KBM-7 (cell line): Measurements from ENCODE around the gene C1orf52.

Experiments
- DNase-seq: peaks from one replicate; pipeline ENCODE4 v3.0.0-alpha.2; 2015
- in situ Hi-C: fragments of 300-500 bp; cut with MboI; formaldehyde crosslinking; loops from 2 replicates; pipeline ENCODE4 v1.14.3; 2020; ENCODE audit warnings: low sequenced_read_pairs, low pct_unique_long_range_greater_than_20kb, mixed read lengths

C1orf52 gene

DNA sequence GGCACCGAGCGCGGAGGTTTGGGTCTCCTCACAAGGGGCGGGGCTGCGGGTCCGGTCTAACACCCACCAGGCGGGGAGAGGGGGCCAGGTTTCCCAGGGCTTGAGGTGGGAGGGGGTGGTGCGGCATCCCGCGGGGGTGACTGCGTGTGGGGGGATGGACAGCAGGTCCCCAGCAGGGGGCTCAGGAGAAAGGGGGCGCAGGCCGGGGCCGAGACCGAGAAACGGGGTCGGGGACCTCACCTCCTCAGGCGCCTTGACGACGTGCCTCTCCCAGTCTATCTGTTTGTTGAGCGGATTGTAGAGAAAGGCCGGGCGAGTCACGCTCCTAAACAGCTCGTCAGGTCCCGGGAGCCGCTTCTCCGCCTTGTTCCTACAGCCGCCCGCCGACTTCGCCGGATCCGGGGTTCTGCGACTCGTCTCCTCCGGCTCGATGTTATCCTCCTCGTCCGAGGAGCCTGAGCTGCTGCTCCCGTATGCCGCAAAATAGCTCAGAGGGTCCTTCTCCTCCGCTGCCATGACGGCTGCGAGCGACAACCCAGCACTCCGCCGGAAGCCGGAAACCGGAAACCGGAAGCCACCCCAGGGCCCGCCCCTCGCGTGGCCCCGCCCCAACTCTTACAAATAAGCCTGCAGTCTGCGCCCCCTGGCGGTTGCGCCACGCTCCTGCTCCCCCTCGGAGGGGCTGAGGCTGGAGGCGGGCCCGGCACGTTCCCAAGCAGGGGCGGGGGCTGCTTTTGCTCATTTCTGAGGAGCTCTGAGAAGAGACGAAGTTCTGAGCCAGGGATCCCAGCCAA lies at the start of gene C1orf52:
TSS of gene C1orf52 (minus strand) at position 545 of the 794 bp plus-strand sequence. CDS start at position 516, 29 bp downstream.
- DNase-seq: peak; percentile 97
- in situ Hi-C loops: no loop called here

DNA sequence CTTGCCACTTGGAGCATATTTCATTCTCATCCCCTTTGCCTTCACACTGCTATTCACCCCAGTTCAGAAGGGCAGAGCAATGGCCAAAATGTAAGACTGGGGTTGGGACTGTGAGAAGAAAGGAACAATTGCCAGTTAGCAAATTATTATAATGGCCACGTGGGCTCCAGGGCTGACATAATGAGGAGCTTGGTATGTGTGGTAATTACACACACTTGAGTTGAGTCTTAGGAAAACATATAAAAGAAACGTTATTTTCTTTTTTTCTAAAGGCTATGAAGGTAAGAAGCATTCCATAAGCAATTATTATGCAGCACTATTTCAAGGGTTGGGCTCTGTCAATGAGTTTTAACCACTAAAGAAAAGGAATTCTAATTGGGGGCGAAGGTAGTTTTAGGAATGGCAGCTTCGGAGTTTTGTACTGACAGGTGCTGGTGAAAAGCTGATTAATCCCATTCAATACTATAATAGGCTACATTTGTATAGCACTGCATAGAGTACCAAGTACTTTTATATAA lies 49.4 kb upstream of the C1orf52 start:
- in situ Hi-C loops: no loop called here
- no peak for DNase-seq

DNA sequence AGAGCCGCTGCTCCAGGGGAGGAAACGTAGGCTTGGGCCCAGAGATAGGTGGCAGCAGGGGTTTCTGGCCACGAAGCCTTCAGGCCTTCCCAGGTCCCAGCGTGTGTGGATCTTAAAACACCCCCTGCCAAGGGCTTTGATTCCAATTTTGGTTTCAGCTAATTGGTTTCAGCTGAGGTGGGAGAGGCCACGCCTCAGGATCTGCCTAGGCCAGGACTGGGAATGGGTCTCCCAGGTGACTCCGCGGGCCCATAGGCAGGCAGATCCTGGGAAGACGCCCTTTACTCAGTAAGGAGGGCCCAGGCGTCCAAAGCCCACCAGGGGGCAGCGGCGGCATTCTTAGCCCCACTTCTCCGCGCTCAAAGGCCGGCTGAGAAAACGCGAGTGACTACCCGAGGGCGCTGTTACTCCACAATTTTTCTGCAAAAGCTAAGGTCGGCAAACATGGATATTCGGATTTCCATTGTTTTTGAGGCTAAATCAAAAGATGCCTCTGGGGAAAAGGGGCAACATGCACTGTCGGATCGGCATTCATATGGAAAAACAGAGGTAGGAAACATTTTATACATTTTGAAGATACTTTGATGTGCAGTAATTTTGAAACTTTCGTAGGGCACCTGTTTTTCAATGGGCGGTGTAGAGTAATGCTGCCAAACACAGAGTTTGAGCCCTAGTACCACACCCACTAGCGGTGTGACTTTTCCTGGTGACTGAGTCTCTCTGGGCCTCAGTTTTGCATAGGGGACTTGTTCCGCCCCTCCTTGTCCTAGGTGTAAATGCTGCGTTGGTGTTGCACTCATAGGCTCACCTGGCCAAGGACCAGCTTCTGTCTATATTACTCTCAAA lies 48.7 kb upstream of the C1orf52 start:
- peak; percentile 89 for DNase-seq
- in situ Hi-C loops: no loop called here

DNA sequence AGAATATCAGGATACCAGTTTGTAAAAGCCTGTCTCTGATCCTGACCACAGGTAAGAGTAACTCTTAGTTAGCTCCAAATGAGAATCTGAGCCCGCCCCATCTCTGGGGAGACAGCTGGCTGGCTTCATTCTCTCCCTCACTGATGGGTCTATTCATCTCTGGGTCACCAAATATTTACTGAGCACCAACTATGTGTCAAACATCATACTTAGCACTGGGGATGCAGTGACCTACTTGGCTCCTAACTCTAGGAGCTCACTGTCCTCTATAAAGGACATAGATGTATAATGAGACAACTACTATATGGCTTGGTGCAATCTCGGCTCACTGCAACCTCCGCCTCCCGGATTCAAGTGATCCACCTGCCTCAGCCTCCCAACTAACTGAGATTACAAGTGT lies 46.8 kb upstream of the C1orf52 start:
- in situ Hi-C loops: no loop called here
- DNase-seq: no peak

DNA sequence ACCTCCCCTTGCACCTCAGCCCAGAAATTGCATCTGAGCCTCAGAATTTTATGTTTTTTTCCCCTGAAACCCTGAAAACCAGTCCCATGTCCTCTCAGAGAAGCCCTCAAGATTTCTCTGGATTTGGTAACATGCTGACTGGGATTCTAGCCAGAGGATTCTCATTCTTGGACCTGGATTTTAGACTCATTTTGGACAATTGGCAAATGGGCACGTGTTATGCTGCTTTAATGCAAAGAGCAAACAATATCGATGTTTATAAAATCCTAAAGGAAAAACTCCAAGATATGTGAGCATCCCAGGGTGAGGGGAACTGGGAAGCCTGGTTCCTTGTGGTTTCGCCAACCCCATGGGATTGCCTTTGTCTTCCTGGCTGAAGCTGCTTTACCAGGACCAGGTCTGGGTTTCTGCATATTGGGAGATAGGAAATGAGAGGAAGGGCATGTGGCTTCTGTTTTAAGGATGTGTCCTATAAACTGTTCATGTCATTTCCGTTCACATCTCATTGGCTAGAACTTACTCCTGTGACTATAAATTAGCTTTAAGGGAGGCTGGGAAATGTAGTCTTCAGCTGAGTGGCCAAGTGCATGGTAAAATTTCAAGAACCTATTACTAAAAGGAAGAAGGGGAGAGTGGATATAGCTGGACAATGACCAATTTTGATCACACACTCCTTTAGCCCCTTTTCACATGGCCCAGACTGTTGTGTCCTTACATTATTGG lies 44.1 kb upstream of the C1orf52 start:
- in situ Hi-C loops: no loop called here
- DNase-seq: no peak

DNA sequence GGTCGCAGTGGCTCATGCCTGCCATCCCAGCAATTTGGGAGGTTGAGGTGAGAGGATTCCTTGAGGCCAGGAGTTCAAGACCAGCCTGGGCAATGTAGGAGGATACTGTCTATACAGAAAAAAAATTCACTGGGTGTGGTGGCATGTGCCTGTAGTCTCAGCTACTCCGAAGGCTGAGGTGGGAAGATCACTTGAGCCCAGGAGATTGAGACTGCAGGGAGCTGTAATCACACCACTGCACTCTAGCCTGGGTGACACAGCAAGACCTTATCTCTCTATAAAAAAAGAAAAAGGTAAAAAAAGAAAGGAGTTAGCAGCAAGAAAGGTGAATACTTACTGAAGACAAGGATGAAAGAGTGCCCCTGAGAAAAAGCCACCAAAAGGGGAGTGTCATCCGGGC lies 40.7 kb upstream of the C1orf52 start:
- DNase-seq: no peak
- in situ Hi-C loops: no loop called here

DNA sequence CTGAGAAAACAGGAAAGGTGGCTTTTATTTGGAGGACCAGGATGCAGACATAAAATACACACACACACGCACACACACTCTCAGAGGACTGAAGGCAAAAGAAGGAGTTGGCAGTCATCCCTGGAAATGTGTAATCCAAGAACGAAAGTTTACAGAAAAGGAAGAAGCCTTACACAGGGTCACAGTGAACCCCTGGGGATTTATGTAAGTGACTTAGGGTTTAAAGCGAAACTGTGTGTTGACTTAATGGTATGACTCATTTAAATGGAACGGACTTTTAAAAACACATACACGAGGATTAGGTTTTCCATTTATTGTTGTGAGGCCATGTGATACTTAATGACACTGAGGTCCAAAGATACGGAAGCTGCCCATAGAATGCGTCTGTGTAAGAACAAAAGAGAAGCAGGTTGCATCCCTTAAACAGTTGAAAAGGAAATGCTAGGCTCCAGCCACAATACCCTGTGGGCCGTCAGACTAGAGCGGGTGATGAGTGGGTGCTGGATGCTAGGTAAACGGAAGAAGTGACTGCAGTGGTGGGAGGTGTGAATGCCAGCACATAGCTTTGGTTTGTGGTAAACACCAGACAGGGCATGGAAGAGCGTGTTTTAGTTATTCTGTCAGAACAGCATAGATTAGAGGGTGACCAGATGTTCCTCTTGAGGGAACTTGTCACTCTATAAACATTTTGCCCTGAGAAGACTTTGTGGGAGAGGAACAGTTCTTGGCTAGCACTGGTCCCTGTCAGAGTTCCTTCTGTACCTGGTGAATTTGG lies 38.6 kb upstream of the C1orf52 start:
- in situ Hi-C loops: no loop called here
- peak; percentile 76 for DNase-seq

DNA sequence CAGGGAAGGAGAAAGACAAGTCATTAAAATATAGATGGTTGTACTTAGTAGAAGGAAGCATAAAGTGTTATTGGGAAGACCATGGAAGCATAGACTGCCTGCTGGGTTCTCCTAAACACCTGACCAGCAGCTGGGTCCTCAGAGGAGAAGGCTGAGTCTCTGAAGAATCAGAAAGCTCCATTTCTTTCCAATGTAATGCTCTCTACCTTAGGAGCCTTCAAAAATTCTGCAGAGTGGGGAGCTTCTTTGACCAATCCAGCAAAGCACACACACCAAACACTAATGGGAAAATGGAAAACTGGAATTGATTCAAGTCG lies 38.0 kb upstream of the C1orf52 start:
- DNase-seq: no peak
- in situ Hi-C loops: no loop called here

DNA sequence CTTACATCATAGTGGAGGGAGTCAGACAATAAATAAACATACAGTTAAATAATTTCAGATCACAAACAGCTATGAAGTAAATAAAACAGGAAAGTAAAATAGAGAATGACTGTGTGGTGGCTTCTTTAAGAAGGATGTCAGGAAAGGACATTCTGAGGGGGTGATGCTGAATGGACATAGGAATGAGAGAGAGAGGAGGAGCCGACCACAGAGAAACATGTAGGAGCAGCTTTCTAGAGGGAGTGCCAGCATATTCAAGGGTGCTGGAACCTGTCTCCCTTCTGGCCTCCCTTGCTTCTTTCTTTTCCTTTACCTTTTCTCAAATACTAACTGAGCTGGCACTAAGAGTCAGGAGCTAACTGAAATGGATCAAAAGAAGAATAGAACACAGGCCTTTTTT lies 37.5 kb upstream of the C1orf52 start:
- in situ Hi-C loops: no loop called here
- DNase-seq: no peak

DNA sequence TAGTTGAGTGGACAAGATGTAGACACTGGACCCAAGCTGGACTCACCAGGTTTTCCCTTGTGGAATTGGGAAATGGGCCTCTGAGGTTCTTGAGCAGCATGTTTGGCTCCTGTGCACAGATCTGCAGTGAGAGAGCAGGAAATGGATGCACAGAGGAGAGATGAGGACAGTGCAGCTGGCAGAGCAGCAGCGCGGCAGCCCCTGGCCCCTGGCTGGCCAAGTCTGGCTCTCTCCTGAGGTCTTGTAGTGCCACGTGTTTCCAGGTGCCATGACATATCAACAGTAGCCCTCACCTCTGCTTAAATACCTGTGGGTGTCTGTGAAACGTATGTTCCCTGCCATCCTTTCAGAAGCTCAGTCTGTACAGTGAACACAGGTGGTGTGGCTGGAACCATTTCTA lies 36.2 kb upstream of the C1orf52 start:
- in situ Hi-C loops: no loop called here

DNA sequence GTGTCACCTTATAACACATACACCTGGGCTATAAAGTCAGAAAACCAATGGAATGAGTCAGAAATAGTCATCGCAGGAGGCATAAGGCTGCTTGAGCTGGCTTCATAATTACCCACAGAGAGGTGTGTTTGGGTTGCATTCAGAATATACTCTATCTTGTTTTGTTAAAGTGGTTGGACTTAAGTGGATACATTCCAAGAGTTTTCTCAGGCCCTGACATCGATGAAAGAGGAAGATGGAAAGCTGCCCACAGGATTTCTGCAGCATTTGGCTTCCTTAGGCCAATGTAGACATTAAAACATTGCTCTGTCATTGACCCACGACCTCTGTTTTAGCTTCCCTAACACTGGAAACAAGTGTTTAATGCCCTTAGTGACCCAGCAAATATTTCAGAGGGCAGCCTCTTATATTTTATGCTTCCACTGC lies 35.6 kb upstream of the C1orf52 start:
- no peak for DNase-seq
- in situ Hi-C loops: no loop called here

More for the DNA sequence above, 36.2 kb upstream of the C1orf52 start:
- no peak for DNase-seq

DNA sequence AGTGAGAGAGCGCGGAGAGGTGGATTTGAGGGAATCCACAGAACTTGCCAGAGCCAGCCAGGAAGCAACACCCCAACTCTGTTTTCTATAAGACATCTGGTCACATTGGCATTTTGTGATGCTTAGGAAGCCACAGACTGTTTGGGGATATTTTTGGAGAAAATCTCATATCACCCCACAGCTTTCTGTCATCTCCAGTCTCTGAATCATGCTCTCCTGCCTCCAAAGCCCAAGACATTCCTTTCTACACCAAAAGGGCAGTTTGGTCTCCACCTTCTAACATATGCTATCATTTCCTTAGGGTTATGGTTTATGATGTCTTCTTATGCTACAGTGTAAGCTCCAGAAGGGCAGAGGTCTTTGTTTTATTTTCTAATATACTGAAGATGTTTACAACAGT lies 31.4 kb upstream of the C1orf52 start:
- DNase-seq: no peak
- in situ Hi-C loops: no loop called here

DNA sequence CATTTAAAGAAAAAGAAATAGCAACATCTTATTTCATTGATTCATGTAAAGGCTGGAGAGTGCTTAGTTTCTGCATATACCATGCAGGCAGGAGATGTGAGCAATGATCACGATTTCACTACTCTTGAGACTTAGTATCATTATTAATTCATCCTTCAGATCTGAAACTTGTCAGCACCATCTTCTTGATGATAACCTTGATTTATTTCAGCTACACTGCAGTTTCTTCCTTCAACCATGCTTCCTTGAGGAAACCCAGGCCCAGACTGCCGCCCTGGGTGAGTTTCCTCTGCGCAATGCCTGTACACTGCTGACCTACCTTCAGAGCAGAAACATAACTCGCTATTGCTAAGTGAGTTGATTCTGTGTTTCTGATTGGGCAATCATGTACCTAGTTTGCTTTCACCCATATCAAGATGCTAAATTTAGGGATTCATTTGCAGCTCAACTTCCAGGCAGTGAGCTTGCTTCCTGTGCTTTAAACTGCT lies 30.4 kb upstream of the C1orf52 start:
- no peak for DNase-seq
- in situ Hi-C loops: no loop called here

DNA sequence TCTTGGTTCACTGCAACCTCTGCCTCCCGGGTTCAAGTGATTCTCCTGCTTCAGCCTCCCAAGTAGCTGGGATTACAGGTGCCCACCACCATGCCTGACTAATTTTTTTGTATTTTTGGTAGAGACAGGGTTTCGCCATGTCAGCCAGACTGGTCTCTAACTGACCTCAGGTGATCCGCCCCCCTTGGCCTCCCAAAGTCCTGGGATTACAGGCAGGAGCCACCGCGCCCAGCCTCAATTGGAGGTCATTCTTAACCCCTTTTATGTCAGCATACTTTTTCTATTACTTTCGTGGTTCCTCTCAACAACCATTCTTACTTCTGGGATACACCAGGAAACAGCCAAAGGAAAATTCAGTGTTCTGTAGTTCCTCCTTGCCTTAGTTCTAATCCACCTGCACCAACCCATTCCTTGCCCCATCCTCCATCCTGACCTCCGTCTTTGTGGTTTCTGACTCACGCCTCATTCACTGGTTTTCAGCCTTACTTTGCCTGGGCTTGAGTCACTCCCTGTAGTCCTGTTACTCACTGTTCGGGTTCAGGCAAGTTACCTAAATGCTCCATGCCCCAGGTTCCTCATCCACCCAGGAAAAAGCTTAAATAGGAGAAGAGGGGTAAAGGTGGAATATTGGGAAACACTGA lies 29.9 kb upstream of the C1orf52 start:
- in situ Hi-C loops: no loop called here
- peak; percentile 47 for DNase-seq

DNA sequence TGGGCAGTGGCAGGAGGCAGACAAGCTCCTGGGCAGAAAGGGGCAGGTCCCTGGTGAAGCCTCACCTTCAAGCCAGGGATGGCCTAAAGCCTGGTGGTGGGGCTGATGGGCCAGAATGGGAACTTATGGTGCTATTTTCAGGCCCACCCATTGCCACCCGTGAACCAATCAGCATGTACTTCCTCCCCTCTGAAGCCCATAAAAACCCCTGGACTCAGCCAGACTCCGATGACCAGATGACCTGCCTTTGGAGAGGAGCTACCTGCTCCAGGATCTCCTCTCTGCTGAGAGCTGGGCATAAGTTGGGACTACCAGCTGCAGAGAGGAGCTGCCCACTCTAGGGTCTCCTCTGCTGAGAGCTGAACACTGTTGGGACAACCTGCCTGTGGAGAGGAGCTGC lies 24.7 kb upstream of the C1orf52 start:
- in situ Hi-C loops: no loop called here

DNA sequence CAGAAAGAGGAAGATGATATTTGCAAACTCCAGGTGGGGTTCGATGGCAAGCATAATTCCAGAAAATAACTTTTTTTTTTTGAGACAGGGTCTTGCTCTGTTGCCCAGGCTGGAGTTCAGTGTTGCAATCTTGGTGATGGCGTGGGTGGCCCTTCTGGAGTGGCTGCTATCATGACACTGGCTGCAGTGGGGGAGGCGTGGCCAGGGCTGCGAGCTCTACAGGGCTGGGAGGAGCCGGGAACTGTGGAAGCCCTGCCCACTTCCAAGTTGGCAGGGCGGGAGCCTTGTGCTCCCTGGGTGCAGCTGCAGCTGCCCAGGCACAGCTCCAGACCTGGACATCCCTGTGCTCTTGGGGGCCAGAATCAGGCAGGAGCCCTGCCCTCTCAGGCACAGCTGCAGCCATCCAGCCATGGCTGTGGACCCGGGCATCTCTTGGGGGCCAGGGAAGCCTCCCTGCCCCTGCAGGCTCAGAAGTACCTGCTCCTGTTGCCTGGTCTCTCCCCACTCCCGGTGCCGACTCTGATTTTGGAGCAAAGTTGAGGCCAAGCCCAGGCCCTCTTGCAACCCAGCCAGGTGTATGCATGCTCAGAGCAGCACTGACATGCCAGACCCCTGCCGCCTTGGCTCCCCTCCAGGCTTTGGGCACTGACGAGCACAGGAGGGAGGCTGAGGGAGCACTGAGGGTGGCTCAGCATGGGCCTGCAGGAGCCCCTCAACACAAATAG lies 24.2 kb upstream of the C1orf52 start:
- DNase-seq: no peak
- in situ Hi-C loops: no loop called here

More for the DNA sequence above, 24.7 kb upstream of the C1orf52 start:
- DNase-seq: no peak

DNA sequence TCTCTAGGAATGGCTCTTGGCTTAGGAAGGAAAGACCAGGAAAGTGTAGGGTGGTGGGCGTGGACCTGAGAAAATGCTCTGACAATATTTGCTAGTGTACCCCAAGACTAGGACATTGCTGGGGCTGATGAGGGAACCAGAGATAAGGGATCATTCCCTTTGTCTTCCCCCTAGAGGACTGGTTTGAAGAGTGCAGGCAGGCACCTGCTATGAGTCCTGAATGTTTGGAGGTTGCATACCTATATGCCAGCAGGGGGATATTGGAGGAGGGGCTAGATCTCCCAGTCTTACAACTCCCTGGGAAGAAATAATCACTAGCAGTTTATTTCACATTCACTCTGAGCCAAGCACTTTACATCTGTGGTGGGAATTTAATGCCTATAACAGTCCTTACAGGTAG lies 23.0 kb upstream of the C1orf52 start:
- in situ Hi-C loops: no loop called here
- DNase-seq: peak; percentile 14

DNA sequence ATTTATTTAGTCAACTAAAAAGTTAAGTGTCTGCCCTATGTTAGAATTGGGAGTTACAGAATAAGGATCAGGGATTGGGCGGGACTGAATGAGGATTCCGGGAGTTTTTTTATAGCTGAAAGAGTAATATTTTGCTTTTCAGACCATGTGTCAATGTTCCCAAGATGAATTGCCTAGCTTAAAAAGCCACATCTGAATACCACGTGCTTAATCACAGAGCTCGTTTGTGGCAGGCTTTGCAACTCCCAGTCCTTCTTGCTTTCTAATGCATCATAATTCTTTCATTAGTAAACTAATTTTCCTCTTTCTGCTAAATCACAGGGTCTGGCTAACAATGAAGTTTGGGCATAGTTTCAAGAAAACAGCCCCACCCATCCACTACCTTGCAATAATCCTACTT lies 21.2 kb upstream of the C1orf52 start:
- in situ Hi-C loops: no loop called here
- no peak for DNase-seq
